Activated CD8-positive, alpha-beta T cell treated with anti-CD3 and anti-CD28 coated beads for 36 hours (primary cell): ENCODE results near the gene MTURN. TPM values are rescaled to one million over a fixed set of nuclear protein-coding genes. Genes with fewer than 3 reads are reported as not detected.
A peak's percentile ranks its signal among the peaks of the same experiment; 100 is the strongest.
"Not testable (repeated sequence)": the region's sequence is repeated elsewhere in the genome, so short reads cannot be mapped to it uniquely, and the experiment has no call there.

Source experiments
- ATAC-seq: fragments of 200-7000 bp; cut with Tn5 transposase; one replicate; pipeline ENCODE4 v1.10.0; 2021; ENCODE audit warnings: mild to moderate bottlenecking, moderate library complexity
- CTCF ChIA-PET: fragments of 350-600 bp; sonication (Branson Sonifier 250); formaldehyde crosslinking; loops from one replicate; lab custom pipeline; 2021; ENCODE audit warnings: antibody characterized with exemption; lab: Charles Lee
- POLR2A ChIA-PET: fragments of 350-600 bp; sonication (Branson Sonifier 250); formaldehyde crosslinking; loops from one replicate; lab custom pipeline; 2021; ENCODE audit warnings: antibody characterized with exemption; lab: Charles Lee
- DNase-seq: peaks from one replicate; pipeline ENCODE4 v3.0.0-alpha.2; 2020
- H3K27ac Mint-ChIP-seq: one replicate; pipeline ENCODE4 v1.8.0; 2021; ENCODE audit warnings: mild to moderate bottlenecking, mixed read lengths
- H3K27me3 Mint-ChIP-seq: one replicate; pipeline ENCODE4 v1.8.0; 2021; ENCODE audit warnings: mixed read lengths
- H3K36me3 Mint-ChIP-seq: one replicate; pipeline ENCODE4 v1.8.0; 2021; ENCODE audit warnings: low read depth, mixed read lengths
- H3K4me1 Mint-ChIP-seq: one replicate; pipeline ENCODE4 v1.8.0; 2021; ENCODE audit warnings: low read depth, mixed read lengths
- H3K4me3 Mint-ChIP-seq: one replicate; pipeline ENCODE4 v1.8.0; 2021; ENCODE audit warnings: mild to moderate bottlenecking, moderate library complexity, mixed read lengths
- H3K9me3 Mint-ChIP-seq: one replicate; pipeline ENCODE4 v1.8.0; 2021; ENCODE audit warnings: mixed read lengths
- intact Hi-C: fragments of 100-400 bp; cut with micrococcal nuclease; formaldehyde crosslinking; loops from one replicate; pipeline ENCODE4 v1.10.0; 2022
- total RNA-seq, 2 experiments: library from RNA; stranded (reverse); gene quantifications; one replicate each; pipeline ENCODE4 v1.2.3, GENCODE V29; 2021
- TF ChIP-seq, protein P1 (sequence below): fragments of 200-600 bp; IDR thresholded peaks from one replicate; pipeline ENCODE4 v1.8.0; 2022; ENCODE audit warnings: antibody characterized with exemption, mild to moderate bottlenecking

The MTURN gene
- total RNA-seq, 2 experiments from 2014 or later: 3.2 to 3.3 TPM

GRCh38 chr7:30187513-30187912 is 52.7 kb downstream of the MTURN start:
- CTCF ChIA-PET: no interaction called here

GRCh38 chr7:30188381-30188780 is 53.6 kb downstream of the MTURN start:
- DNase-seq: peak; percentile 8
- H3K27me3 Mint-ChIP-seq, POLR2A ChIA-PET, H3K36me3 Mint-ChIP-seq, H3K9me3 Mint-ChIP-seq, ATAC-seq, H3K27ac Mint-ChIP-seq, CTCF ChIA-PET, intact Hi-C loops, H3K4me1 Mint-ChIP-seq, H3K4me3 Mint-ChIP-seq: not testable (repeated sequence)

More at GRCh38 chr7:30187513-30187912, 52.7 kb downstream of the MTURN start:
- intact Hi-C loops: no loop called here
- TF ChIP-seq, protein P1, sequence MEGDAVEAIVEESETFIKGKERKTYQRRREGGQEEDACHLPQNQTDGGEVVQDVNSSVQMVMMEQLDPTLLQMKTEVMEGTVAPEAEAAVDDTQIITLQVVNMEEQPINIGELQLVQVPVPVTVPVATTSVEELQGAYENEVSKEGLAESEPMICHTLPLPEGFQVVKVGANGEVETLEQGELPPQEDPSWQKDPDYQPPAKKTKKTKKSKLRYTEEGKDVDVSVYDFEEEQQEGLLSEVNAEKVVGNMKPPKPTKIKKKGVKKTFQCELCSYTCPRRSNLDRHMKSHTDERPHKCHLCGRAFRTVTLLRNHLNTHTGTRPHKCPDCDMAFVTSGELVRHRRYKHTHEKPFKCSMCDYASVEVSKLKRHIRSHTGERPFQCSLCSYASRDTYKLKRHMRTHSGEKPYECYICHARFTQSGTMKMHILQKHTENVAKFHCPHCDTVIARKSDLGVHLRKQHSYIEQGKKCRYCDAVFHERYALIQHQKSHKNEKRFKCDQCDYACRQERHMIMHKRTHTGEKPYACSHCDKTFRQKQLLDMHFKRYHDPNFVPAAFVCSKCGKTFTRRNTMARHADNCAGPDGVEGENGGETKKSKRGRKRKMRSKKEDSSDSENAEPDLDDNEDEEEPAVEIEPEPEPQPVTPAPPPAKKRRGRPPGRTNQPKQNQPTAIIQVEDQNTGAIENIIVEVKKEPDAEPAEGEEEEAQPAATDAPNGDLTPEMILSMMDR: no peak
- Mint-ChIP-seq H3K9me3 (peaks cover 5% of the 10 kb centered on the region), H3K27me3 (no peaks in the 10 kb centered on the region), H3K27ac (no peak overlapping the region), H3K4me3 (no peak overlapping the region), H3K36me3 (no peaks in the 10 kb centered on the region), H3K4me1 (no peaks in the 10 kb centered on the region)
- POLR2A ChIA-PET: no interaction called here
- DNase-seq (no peak), ATAC-seq (no peak)

- intact Hi-C loops: no loop called here
- DNase-seq: no peak
- H3K9me3 Mint-ChIP-seq: peaks cover 5% of the 10 kb centered on the region
- no peaks in the 10 kb centered on the region for H3K36me3 Mint-ChIP-seq
- ATAC-seq: no peak
- no peak overlapping the region for H3K4me3 Mint-ChIP-seq
- ChIA-PET CTCF (no interaction called here), POLR2A (no interaction called here)
- no peak overlapping the region for H3K27ac Mint-ChIP-seq
- no peaks in the 10 kb centered on the region for H3K27me3 Mint-ChIP-seq
- H3K4me1 Mint-ChIP-seq: no peaks in the 10 kb centered on the region
- TF ChIP-seq, protein P1: no peak
Observed at GRCh38 chr7:30188811-30189210, 54.0 kb downstream of the MTURN start.

- no peak overlapping the region for H3K27ac Mint-ChIP-seq
- TF ChIP-seq, protein P1: no peak
- no peak overlapping the region for H3K4me3 Mint-ChIP-seq
- ChIA-PET POLR2A (no interaction called here), CTCF (no interaction called here)
- no peaks in the 10 kb centered on the region for H3K27me3 Mint-ChIP-seq
- intact Hi-C loops: no loop called here
- peaks cover 2% of the 10 kb centered on the region for H3K36me3 Mint-ChIP-seq
- DNase-seq (no peak), ATAC-seq (no peak)
- H3K9me3 Mint-ChIP-seq: peaks cover 14% of the 10 kb centered on the region
- no peaks in the 10 kb centered on the region for H3K4me1 Mint-ChIP-seq
Observed at GRCh38 chr7:30191809-30192208, 57.0 kb downstream of the MTURN start.

DNA sequence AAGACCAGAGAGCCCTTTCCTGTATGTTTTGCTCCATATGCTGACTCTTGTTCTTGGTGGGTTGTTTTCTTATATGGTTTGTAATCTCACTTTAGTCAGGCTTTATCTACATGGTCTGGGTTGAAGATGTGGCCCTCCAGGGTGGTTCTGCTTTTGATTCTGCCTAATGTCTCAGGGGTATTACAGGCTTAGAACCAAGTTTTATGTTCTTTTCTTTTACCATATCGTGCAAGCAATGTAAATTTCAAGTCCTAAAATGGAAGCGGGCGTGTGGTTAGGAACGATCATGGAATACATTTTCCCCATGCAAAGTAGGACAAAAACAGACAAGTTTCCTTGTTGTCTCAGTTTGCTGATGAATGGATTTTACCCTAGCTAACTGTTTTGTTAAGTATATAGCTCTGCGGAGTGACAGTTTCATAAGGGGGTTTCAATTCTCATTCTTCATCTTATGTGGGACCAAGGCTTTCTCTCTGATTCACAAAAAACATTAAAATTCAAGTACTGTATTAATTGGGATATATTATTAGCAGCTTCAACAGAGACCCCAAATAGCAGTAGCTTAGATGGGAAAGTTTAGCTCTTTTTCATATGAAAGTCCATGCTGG is 58.7 kb downstream of the MTURN start:
- TF ChIP-seq, protein P1: no peak
- no peaks in the 10 kb centered on the region for H3K4me1 Mint-ChIP-seq
- H3K27me3 Mint-ChIP-seq: no peaks in the 10 kb centered on the region
- no peak for DNase-seq
- intact Hi-C loops: no loop called here
- no peak overlapping the region for H3K27ac Mint-ChIP-seq
- peaks cover 2% of the 10 kb centered on the region for H3K36me3 Mint-ChIP-seq
- ChIA-PET CTCF (no interaction called here), POLR2A (no interaction called here)
- ATAC-seq: no peak
- H3K9me3 Mint-ChIP-seq: peaks cover 12% of the 10 kb centered on the region
- no peak overlapping the region for H3K4me3 Mint-ChIP-seq
